BJ (cell line): Measurements from ENCODE around the gene PGLYRP3. TPM values are rescaled to one million over a fixed set of nuclear protein-coding genes. Genes with fewer than 3 reads are reported as not detected.

ENCODE experiments used
- CTCF ChIA-PET: fragments of 350-600 bp; formaldehyde crosslinking; extraction: SDS; loops from one replicate; lab custom pipeline; 2021; ENCODE audit warnings: antibody characterized with exemption, inconsistent platforms; lab: Yijun Ruan, JAX
- POLR2A ChIA-PET: fragments of 300-600 bp; sonication (Branson Sonifier 250); formaldehyde crosslinking; extraction: SDS; loops from one replicate; lab custom pipeline; 2021; ENCODE audit warnings: antibody characterized with exemption; lab: Charles Lee
- DNase-seq: peaks from one replicate; pipeline ENCODE4 v3.0.0-alpha.2; 2011; ENCODE audit warnings: low read depth
- H3K27me3 ChIP-seq: 2 replicates; pipeline ENCODE4 v1.6.0; 2011; ENCODE audit warnings: low read length; ENCODE audit not compliant: control insufficient read depth, insufficient read depth
- H3K36me3 ChIP-seq: 2 replicates; pipeline ENCODE4 v1.5.1; 2011; ENCODE audit warnings: low read length; ENCODE audit not compliant: control insufficient read depth, insufficient read depth
- H3K4me3 ChIP-seq: 2 replicates; pipeline ENCODE4 v1.5.1; 2011; ENCODE audit warnings: low read depth, mild to moderate bottlenecking, control low read depth, low read length
- CTCF ChIP-seq: IDR thresholded peaks from 2 replicates; pipeline ENCODE4 v1.5.1; 2011; ENCODE audit warnings: low read depth, mild to moderate bottlenecking, control low read depth, inconsistent platforms, low read length, moderate library complexity; ENCODE audit not compliant: insufficient read depth
- polyA plus RNA-seq: library from polyadenylated mRNA; depleted of rRNA; stranded (reverse); fragments of >200 nt; gene quantifications from 2 replicates; pipeline ENCODE4 v1.2.3, GENCODE V29; 2011

The PGLYRP3 gene
- polyA plus RNA-seq, 1 experiment = not detected

- TF ChIP-seq CTCF = no peak
- ChIA-PET POLR2A (no interaction called here), CTCF (no interaction called here)
- Histone ChIP-seq H3K4me3 (no peak overlapping the region), H3K27me3 (no peaks in the 10 kb centered on the region), H3K36me3 (no peaks in the 10 kb centered on the region)
- DNase-seq = no peak
Measured at GRCh38 chr1:153291514-153291913, 21.2 kb downstream of the PGLYRP3 start.

- ChIA-PET CTCF (interaction anchor here (1.6 to 1.9 kb wide), 2 partner anchors 10 to 11 kb away, joined by 3 to 4 read pairs; no protein-coding TSS in a partner anchor), POLR2A (no interaction called here)
- peak; percentile 47 for TF ChIP-seq CTCF
- DNase-seq = no peak
- no peak overlapping the region for H3K4me3 ChIP-seq
- H3K27me3 ChIP-seq = no peaks in the 10 kb centered on the region
- no peaks in the 10 kb centered on the region for H3K36me3 ChIP-seq
Measured at GRCh38 chr1:153288634-153289275, 24.0 kb downstream of the PGLYRP3 start.

- Histone ChIP-seq H3K4me3 (no peak overlapping the region), H3K36me3 (no peaks in the 10 kb centered on the region), H3K27me3 (no peaks in the 10 kb centered on the region)
- TF ChIP-seq CTCF = peak; percentile 40; the same call in 1 of the 2 replicates
- ChIA-PET CTCF (no interaction called here), POLR2A (no interaction called here)
- no peak for DNase-seq
Measured at GRCh38 chr1:153277852-153278251, 34.9 kb downstream of the PGLYRP3 start.

GRCh38 chr1:153272186-153272585 is 40.6 kb downstream of the PGLYRP3 start:
- ChIA-PET CTCF (no interaction called here), POLR2A (no interaction called here)
- TF ChIP-seq CTCF = no peak
- Histone ChIP-seq H3K4me3 (no peak overlapping the region), H3K27me3 (no peaks in the 10 kb centered on the region), H3K36me3 (no peaks in the 10 kb centered on the region)
- DNase-seq = no peak

GRCh38 chr1:153271711-153272110 is 41.0 kb downstream of the PGLYRP3 start:
- no peak for DNase-seq
- ChIA-PET POLR2A (no interaction called here), CTCF (no interaction called here)
- no peak overlapping the region for H3K4me3 ChIP-seq
- H3K36me3 ChIP-seq = no peaks in the 10 kb centered on the region
- TF ChIP-seq CTCF = no peak
- no peaks in the 10 kb centered on the region for H3K27me3 ChIP-seq
